ENCODE results near the gene MZF1.

GRCh38 chr19:58569943-58570670 is 3.0 kb downstream of the MZF1 start:
- TF ChIP-seq CTCF (conservative IDR thresholded peaks at IDR 0.05) = no peak
- no peak for TF ChIP-seq ZFX (IDR thresholded peaks at IDR 0.05)

Data from C4-2B (cell line).